Measurements from ENCODE around the gene TRPM7. TPM values are rescaled to one million over a fixed set of nuclear protein-coding genes. Genes with fewer than 3 reads are reported as not detected.
A peak's percentile ranks its signal among the peaks of the same experiment; 100 is the strongest.

TRPM7 gene
- total and polyA plus RNA-seq, 2 of the 13 experiments (the other 11 are each of a cell fraction or from before 2014, with no cell fraction given) = 11.0 to 36.0 TPM

DNA sequence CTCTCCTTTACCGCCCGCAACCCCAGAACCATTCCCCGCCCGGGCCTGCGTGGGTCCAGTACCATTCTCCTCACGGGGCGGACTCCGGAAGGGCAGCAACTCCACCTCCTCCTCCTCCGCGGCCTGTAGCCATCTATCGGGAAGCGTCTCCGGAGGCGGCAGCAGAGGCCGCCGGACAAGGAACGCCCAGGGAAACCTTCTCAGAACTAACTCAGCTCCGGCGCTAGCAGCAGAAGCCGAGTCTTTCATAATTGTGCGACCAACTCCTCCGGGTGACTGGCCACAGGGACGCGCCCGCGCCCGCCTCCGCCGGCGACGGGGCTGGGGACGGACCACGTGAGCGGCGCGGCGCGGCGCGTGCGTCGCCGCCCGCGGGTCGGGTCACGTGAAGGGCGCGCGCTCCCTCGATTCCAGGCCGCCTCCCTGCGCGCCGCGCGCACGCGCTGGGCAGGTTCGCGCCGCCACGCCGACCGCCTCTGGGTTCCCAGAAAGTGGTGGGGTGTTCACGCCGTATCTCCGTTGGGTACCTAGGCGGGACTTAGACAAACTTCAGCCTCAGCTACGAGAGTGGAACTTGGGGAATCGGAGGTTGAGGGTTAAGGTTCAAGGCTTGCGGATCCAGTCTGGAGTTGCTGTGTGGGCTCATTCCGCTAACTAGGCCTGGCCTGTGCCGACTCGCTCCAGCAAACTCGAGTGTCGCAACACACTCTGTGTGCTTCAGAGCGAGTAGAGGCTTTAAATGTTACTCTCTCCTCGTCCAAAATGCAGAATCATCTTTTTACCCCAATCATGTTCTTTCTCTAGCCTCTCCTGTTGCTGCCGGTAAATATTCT lies at the start of gene TRPM7 (continued):
- TF ChIP-seq RELA (CRISPR knock-in tag; IDR thresholded peaks at IDR 0.05) (no peak), ATRX (CRISPR knock-in tag; IDR thresholded peaks at IDR 0.05; ENCODE audit: borderline replicate concordance) (no peak), ATF4 (CRISPR knock-in tag; IDR thresholded peaks at IDR 0.05) (peak in 1 of 2 experiments; percentile 47; a peak in 1 of 4 replicates), ZNF703 (CRISPR knock-in tag; IDR thresholded peaks at IDR 0.05; ENCODE audit: borderline replicate concordance) (no peak), ELF1 (CRISPR knock-in tag; IDR thresholded peaks at IDR 0.05) (0 out of 2 replicates have a peak, but pooled peaks have one; percentile 27), CBX2 (IDR thresholded peaks at IDR 0.05; ENCODE audit: low read depth, low read length) (no peak), CBX2 (CRISPR knock-in tag; IDR thresholded peaks at IDR 0.05; ENCODE audit: low read depth) (peak; percentile 31; the same call in 1 of the 2 replicates), TBX3 (IDR thresholded peaks at IDR 0.05; ENCODE audit: borderline replicate concordance) (0 out of 2 replicates have a peak, but pooled peaks have one; percentile 42), ZNF382 (CRISPR knock-in tag; IDR thresholded peaks at IDR 0.05; ENCODE audit: borderline replicate concordance) (no peak), ZNF704 (CRISPR knock-in tag; IDR thresholded peaks at IDR 0.05; ENCODE audit: borderline replicate concordance) (no peak; the same call in 1 of the 2 replicates), ZNF160 (CRISPR knock-in tag; IDR thresholded peaks at IDR 0.05) (peak; percentile 69; the same call in 1 of the 2 replicates), PHF8 (CRISPR knock-in tag; IDR thresholded peaks at IDR 0.05) (peak; percentile 98), CREB1 (IDR thresholded peaks at IDR 0.05) (no peak; the same call in 1 of the 2 replicates), CREB1 (CRISPR knock-in tag; IDR thresholded peaks at IDR 0.05) (no peak), ZNF30 (CRISPR knock-in tag; IDR thresholded peaks at IDR 0.05) (no peak), ZNF777 (CRISPR knock-in tag; IDR thresholded peaks at IDR 0.05) (peak; percentile 54; the same call in 1 of the 2 replicates), ZBTB4 (CRISPR knock-in tag; IDR thresholded peaks at IDR 0.05; ENCODE audit: borderline replicate concordance) (peak; percentile 50; the same call in 1 of the 2 replicates), SMAD3 (CRISPR knock-in tag; IDR thresholded peaks at IDR 0.05) (no peak), ZNF460 (CRISPR knock-in tag; IDR thresholded peaks at IDR 0.05; ENCODE audit: borderline replicate concordance) (no peak), ZNF235 (CRISPR knock-in tag; IDR thresholded peaks at IDR 0.05; ENCODE audit: borderline replicate concordance) (peak; percentile 83; the same call in 1 of the 2 replicates)
- TF ChIP-seq, protein P1, sequence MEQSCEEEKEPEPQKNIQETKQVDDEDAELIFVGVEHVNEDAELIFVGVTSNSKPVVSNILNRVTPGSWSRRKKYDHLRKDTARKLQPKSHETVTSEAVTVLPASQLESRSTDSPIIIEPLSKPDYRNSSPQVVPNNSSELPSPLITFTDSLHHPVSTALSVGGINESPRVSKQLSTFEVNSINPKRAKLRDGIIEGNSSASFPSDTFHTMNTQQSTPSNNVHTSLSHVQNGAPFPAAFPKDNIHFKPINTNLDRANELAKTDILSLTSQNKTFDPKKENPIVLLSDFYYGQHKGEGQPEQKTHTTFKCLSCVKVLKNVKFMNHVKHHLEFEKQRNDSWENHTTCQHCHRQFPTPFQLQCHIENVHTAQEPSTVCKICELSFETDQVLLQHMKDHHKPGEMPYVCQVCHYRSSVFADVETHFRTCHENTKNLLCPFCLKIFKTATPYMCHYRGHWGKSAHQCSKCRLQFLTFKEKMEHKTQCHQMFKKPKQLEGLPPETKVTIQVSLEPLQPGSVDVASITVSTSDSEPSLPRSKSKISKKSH (CRISPR knock-in tag; IDR thresholded peaks at IDR 0.05; ENCODE audit: borderline replicate concordance) = peak; percentile 90
